DMS53 treated with DMSO at 0.1 percent for 48 hours (cell line): ENCODE results near the gene KRTAP10-3.
"Not testable (repeated sequence)": the region's sequence is repeated elsewhere in the genome, so short reads cannot be mapped to it uniquely, and the experiment has no call there.

Experiments used
- DNase-seq: peaks from one replicate; lab custom pipeline; 2025; ENCODE audit not compliant: unreplicated experiment; lab: John Stamatoyannopoulos, UW

The KRTAP10-3 gene

GRCh38 chr21:44558695-44559094 lies at the start of gene KRTAP10-3:
KRTAP10-3 (minus strand) TSS chr21:44558795; CDS start chr21:44558715, 80 bp downstream.
- no peak for DNase-seq

- DNase-seq: no peak
These were observed 47.9 kb upstream of the KRTAP10-3 start for GRCh38 chr21:44606495-44606894.

- DNase-seq: no peak
These were observed 45.3 kb upstream of the KRTAP10-3 start for GRCh38 chr21:44603911-44604310.

DNA sequence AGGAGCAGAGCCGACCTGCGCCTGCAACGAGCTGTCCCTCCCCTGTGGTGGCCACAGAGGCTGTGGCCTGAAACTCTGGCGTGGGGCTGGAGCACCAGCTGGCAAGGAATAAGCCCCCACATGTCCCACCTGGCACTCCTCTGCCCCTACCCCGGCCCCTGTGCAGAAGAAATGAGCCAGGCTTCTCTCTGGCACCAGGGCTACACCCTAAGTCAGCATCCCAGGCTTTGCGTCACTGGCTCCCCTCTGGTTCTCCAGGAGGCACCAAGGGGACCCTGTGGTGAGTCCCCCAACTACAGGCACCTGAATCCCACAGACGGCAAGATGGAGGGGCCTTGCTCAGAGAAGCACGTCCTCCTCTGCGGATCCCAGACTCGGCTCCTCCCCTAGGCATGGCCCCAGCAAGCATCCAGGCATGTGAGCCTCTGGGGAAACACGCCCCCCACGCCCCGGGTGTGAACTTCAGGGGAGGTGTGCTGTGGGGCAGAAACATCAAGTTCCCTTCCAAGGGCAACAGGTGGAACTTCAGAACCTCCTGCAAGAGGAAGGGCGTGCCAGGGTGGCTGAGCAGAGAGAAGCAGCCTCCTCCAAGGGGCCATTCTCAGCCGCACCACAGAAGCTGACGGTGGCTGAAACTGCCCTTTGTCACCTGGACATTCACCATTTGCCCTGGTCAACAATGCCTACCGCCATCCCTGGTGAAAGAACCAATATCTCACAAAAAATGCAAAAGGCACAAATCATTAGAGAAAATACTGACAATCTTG lies 44.7 kb upstream of the KRTAP10-3 start:
- no peak for DNase-seq

DNA sequence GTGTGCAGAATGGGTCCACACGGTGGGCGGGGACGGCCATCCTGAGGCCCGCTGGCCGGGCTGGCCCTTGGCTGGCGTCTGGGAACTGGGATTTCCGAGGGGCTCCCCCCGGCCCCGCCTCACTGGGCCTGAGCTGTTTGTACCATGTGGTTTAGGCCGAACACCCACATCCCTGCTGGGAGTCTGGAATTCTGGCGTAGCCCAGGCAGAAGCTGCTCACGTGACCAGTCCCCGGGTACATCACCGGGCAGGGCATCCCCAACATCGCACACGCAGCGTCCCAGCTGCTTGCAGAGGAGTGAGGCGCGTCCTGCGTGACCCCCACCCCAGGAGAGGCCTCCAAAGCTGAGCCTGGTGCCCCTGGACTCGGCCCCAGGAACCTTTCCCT lies 43.9 kb upstream of the KRTAP10-3 start:
- no peak for DNase-seq

DNA sequence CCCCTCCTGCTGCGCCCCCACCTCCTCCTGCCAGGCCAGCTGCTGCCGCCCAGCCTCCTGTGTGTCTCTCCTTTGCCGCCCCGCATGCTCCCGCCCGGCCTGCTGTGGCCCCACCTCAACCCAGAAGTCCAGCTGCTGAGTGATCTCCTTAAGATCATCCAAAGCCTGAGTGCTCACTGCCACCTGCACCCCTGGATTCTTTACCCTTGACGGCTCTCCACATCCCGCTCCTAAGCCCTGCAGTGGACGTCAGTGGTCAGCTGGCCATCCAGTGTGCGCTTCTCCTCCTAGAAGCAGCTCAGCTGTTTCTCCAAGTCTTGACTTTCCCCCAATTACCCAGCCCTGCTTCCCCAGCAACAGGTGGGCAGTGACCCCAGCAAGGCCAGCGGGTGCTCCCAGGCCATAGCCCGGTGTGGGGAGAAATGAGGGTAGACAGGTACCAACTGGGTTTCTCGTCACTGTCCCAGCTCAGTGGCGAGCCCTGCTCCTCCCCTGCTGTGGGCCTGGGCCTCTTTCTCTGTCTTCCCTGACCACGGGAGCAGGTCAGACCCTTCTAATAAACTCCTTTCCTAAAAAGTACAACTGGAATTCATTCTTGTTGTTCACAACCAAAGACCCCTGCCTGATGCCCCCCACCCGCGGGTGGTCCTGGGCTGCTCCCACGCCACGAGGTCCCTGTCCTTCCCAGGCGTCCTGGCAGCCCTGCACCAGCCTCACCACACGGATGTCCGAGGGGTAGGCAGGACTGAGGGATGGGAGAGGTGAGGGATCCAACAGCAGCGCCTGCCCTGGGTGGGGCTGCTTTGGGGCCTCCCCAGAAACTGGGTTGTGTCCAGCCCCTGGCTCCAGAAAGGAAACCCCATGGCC lies 43.2 kb upstream of the KRTAP10-3 start:
- no peak for DNase-seq

DNA sequence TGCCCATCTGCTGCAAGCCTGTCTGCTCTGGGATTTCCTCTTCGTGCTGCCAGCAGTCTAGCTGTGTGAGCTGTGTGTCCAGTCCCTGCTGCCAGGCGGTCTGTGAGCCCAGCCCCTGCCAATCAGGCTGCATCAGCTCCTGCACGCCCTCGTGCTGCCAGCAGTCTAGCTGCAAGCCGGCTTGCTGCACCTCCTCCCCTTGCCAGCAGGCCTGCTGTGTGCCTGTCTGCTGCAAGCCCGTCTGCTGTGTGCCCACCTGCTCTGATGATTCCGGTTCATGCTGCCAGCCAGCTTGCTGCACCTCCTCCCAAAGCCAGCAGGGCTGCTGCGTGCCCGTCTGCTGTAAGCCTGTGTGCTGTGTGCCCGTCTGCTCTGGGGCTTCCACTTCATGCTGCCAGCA lies 42.5 kb upstream of the KRTAP10-3 start:
- DNase-seq: not testable (repeated sequence)

DNA sequence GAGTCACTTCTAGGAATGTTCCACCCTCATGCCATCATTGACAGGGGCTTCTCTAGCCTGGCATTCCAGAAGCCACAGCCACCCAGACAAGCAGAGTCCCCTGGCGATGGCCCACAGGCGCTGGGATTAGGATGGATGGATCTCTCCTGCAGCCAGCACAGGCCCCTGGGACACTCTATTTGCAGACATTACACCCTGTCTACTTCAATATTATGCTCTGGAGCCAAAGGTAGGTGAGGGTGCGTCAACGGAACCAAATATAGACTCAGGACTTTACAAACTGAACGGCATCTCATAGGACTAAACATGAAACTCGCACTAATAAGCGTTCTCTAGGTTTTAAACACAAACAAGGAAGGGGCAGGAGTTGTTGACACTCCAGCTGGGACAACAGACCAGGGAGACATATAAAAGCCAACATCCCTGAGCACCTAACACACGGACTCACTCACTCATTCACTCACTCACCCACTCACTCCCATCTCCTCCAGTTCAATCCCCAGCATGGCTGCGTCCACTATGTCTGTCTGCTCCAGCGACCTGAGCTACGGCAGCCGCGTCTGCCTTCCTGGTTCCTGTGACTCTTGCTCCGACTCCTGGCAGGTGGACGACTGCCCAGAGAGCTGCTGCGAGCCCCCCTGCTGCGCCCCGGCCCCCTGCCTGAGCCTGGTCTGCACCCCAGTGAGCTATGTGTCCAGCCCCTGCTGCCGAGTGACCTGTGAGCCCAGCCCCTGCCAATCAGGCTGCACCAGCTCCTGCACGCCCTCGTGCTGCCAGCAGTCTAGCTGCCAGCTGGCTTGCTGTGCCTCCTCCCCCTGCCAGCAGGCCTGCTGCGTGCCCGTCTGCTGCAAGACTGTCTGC lies 41.8 kb upstream of the KRTAP10-3 start, which contains the start of gene KRTAP10-7:
KRTAP10-7 (plus strand) TSS at position 480 of the 861 bp plus-strand sequence; CDS start at position 505, 25 bp downstream.
- not testable (repeated sequence) for DNase-seq

DNA sequence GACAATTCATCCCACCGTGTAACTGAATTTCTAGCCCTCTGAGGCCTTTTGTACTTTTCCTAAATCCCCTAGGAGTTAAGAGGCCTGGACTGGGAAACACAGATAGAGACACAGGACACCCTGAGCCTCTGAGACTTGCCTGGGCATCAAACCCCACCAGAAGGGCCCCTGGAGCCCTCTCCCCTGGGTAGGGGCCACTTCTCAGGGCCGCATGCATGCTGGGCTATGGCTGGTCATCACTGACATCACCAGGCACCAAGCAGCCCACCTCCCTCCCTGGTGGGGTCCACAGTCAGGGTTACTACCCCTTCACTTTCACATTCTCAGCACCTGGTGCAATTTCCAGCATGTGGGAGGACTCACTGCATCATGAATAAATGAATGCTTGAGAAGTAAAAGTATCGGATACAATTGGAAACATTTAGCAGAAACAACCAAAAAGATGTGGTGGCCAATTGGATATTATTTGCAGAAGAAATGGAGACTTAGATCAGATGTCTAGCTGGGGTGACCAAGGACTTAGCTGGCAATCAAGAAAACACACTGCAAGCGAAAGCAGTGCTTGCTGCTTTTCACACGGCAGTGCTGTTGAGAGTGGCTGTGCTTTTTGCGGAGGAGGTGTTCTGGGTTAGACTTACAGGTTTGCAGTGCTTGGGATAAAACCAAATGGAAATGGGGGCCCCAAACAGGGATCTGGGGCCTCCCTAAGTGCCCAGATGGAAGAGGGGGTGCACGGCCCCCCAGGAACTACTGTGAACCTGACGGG lies 40.9 kb upstream of the KRTAP10-3 start:
- no peak for DNase-seq

DNA sequence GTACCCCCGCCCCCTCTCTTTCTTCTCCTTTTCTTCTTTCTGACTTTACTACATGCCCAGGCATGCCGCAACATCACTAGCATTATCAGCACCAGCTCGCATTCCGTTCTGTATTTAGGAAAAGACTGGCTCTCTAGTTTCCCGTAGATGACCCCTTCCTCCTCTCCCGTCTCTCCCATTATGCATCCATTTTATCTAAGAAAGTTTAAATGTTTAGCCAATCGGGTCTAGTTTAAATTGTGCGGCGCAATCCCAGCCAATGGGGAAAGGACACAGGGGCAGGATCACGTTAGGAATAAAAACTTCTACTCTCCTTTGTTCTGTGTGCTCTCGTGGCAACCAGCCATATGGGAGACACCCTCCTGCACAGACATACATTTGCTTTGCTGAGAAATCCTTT lies 39.5 kb upstream of the KRTAP10-3 start:
- DNase-seq: no peak

DNA sequence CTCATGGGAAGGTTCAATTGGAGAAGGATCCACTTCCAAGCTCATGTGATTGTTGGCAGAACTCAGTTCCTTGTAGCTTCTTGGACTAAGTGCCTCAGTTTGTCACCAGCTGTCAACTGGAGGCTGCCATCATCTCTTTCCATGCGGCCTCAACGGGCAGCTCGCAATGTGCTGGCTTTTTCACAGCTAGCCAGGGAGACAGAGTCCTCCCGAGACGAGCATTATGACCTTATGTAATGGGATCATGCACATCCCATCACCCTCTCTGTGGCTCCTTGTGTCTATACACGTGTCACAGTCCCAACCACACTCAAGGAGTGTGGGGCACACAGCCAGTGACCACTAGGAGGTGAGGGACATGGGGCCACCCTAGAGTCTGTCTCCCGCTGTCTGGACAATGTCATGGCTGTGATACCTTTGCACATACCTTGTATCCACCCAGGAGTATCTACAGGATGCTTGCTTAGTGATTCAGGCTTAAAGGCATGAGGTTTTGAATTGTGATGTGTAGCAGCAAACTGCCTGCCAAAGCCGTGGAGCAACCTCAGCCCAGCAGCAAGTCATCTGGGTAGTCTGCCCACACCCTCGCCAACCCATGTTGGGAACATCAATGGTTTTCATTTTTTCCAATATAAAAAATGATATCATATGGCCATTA lies 37.6 kb upstream of the KRTAP10-3 start:
- DNase-seq: no peak

- DNase-seq: no peak
These were observed 36.9 kb upstream of the KRTAP10-3 start for GRCh38 chr21:44595524-44595923.

GRCh38 chr21:44594406-44594916 lies 35.9 kb upstream of the KRTAP10-3 start:
- no peak for DNase-seq

- DNase-seq: no peak
These were observed 35.2 kb upstream of the KRTAP10-3 start for GRCh38 chr21:44593598-44594405.

DNA sequence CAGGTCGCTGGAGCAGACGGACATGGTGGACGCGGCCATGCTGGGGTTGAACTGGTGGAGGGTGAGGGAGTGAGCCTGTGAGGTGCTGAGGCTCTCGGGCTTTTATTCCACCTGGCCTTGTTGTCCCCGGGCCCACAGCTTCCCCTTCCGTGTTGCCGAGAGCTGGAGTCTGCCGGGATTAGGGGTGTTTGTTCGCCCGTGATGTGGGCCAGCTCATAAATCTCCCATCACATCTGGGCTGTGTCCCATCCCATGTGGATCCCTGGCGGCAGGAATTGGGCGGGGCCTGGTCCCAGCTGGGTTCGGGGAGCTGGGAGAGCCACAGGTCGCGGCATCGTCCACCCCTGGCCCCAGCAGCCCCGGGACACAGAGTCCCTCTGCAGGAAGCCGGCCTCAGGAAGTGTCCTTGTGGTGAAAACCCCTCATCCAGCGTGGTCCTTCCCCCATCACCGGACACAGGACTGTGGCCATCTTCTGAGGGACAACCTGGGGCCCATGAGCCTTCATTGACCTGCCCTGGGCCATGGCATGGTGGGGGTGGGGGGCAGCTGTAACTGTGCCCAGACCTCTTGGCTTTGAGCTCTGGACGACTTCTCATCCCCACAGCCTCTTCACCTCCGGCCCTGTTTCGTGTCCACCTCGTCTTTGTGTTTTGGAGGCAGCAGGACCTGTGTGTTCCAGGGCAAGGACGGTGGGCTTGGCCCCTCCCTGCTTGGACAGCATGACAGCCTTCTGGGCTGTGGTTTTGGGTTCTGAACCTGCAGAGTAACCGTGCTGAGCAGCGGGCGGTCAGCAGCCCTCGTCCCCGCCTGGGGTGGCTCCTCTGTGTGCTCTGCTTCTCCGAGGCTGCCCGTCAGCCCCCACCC lies 34.1 kb upstream of the KRTAP10-3 start, which contains the start of gene KRTAP10-6:
KRTAP10-6 (minus strand) TSS at position 60 of the 866 bp plus-strand sequence; CDS start at position 39, 21 bp downstream.
- no peak for DNase-seq

DNA sequence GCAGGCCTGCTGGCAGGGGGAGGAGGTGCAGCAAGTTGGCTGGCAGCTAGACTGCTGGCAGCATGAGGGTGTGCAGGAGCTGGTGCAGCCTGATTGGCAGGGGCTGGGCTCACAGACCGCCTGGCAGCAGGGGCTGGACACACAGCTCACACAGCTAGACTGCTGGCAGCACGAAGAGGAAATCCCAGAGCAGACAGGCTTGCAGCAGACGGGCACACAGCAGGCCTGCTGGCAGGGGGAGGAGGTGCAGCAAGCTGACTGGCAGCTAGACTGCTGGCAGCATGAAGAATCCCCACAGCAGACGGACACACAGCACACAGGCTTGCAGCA lies 33.2 kb upstream of the KRTAP10-3 start:
- not testable (repeated sequence) for DNase-seq

DNA sequence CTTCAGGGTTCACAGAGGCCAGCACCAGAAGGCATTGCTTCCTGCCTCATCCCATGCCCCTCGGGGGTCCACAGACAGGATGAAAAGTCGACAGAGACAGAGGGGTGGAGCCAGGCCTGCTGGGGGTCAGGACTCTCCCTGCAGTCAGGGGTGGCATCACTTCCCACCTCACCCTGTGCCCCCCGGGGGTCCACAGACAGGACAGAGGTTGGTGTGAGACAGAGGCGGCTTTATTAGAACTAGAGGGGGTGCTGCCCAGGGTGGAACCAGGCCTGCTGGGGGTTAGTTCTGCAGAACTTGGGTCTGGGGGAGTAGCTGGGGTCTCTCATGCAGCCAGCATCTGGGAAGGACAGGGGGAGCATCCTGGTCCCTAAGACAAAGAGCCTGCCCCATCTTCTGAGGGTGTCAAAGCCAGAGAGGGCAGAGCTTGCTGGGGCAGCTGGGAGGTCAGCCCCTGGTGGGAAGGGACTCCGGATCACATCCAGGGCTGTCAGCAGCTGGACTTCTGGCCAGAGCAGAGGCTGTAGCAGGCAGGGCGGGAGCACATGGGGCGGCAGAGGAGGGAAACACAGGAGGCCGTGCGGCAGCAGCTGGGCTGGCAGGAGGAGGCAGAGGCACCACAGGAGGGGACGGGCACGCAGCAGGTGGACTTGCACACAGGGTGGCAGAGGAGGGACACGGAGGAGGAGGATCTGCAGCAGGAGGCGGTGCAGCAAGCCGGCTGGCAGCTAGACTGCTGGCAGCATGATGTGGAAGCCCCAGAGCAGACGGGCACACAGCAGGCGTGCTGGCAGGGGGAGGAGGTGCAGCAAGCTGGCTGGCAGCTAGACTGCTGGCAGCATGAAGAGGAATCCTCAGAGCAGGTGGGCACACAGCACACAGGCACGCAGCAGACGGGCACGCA lies 32.6 kb upstream of the KRTAP10-3 start:
- DNase-seq: not testable (repeated sequence)
